Epithelial cell of prostate (primary cell): ENCODE results near the gene MSH3.
"Not testable (repeated sequence)": the region's sequence is repeated elsewhere in the genome, so short reads cannot be mapped to it uniquely, and the experiment has no call there.

Experiments
- DNase-seq: peaks from one replicate; pipeline ENCODE4 v3.0.0-alpha.2; 2011; ENCODE audit warnings: low read depth, low spot score
- H3K27ac ChIP-seq: fragments of 450-650 bp; 2 replicates; pipeline ENCODE4 v1.5.1; 2017; ENCODE audit warnings: mild to moderate bottlenecking

The MSH3 gene

DNA sequence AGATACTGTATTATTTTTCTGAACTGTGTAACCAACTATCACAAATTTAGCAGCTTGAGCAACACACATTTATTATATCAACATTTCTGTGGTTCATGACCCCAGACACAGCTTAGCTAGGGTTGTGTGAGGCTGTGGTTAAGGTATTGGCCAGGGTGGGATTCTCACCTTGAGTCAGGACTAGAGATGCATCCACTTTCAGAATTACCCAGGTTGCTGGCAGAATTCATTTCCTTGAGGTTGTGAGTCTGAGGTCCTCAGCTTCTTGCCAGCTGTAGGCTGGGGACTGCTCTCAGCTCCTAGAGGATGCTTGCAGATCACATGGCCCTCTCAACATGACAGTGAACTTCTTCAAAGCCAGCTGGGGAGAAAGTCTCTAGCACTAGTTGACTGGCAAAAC lies 183.2 kb downstream of the MSH3 start:
- H3K27ac ChIP-seq = no peak overlapping the region
- DNase-seq = no peak

DNA sequence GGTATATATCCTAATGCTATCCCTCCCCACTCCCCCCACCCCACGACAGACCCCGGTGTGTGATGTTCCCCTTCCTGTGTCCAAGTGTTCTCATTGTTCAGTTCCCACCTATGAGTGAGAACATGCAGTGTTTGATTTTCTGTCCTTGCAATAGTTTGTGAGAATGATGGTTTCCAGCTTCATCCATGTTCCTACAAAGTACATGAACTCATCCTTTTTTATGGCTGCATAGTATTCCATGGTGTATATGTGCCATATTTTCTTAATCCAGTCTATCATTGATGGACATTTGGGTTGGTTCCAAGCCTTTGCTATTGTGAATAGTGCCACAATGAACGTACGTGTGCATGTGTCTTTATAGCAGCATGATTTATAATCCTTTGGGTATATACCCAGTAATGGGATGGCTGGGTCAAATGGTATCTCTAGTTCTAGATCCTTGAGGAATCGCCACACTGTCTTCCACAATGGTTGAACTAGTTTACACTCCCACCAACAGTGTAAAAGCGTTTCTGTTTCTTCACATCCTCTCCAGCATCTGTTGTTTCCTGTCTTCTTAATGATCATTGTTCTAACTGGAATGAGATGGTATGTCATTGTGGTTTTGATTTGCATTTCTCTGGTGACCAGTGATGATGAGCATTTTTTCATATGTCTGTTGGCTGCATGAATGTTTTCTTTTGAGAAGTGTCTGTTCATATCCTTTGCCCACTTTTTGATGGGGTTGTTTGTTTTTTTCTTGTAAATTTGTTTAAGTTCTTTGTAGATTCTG lies 186.8 kb downstream of the MSH3 start:
- not testable (repeated sequence) for H3K27ac ChIP-seq, DNase-seq

DNA sequence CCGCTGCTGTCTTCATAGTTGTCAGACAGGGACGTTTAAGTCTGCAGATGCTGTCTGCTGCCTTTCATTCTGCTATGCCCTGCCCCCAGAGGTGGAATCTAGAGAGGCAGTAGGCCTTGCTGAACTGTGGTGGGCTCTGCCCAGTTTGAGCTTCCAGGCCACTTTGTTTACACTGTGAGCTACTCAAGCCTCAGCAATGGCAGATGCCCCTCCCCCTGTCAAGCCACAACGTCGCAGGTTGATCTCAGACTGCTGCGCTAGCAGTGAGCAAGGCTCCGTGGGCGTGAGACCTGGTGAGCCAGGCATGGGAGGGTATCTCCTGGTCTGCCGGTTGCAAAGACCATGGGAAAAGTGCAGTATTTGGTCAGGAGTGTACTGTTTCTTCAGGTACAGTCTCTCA lies 192.0 kb downstream of the MSH3 start:
- not testable (repeated sequence) for H3K27ac ChIP-seq, DNase-seq

GRCh38 chr5:80850168-80850567 lies 195.7 kb downstream of the MSH3 start:
- DNase-seq, H3K27ac ChIP-seq: not testable (repeated sequence)

GRCh38 chr5:80852331-80853245 lies 198.1 kb downstream of the MSH3 start:
- DNase-seq = no peak
- no peak overlapping the region for H3K27ac ChIP-seq

- H3K27ac ChIP-seq = no peak overlapping the region
- no peak for DNase-seq
Observed at GRCh38 chr5:80853413-80853812, 199.0 kb downstream of the MSH3 start.

GRCh38 chr5:80854583-80854982 lies 200.1 kb downstream of the MSH3 start:
- DNase-seq = no peak
- H3K27ac ChIP-seq = no peak overlapping the region

DNA sequence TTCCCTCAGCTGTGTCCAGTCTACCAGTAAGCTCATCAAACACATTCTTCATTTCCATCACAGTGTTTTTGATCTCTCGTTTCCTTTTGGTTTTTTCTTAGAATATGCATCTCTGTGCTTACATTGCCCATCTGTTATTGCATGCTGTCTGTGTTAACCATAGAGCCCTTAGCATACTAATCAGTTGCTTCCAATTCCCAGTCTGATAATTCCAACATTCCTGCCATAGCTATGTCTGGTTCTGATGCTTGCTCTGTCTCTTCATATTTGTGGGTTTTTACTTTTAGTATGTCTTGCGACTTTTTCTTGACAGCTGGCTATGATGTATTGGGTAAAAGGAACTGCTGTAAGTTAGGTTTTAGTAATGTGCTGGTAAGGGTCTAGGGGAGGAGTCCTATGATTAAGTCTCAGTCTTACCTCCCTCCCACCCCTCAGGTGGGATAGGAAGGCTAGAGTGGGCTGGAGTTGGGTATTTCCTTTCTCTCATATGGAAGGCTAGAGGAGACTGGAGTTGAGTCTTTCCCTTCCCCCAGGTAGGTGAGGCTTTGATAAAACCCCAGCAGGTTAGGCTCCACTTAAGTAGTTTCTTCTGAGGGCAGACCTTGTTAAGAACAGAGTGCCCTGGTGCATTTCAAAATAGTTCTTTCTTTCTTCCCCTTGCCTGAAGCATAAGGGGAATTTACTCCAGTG lies 206.6 kb downstream of the MSH3 start:
- no peak for DNase-seq
- H3K27ac ChIP-seq = no peak overlapping the region

GRCh38 chr5:80863708-80864107 lies 209.3 kb downstream of the MSH3 start:
- DNase-seq = no peak
- H3K27ac ChIP-seq = no peak overlapping the region

DNA sequence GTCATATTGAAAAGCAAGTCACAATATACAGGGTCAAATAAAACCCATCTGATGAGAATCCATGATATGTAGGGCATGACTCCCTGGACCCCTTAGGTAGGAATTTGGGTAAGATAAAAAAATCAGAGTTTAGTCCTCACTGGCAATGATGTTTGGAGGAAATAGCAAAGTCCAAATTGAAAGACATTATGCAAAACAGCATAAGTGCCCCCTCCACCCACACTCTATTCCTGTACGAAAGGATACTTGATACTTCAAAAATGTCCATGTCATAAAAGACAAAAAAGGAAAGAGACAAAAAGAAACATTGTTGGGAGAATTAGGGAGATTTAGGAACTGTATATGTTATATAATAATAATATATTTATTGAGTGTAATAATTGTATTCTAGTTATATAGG lies 209.7 kb downstream of the MSH3 start:
- no peak for DNase-seq
- no peak overlapping the region for H3K27ac ChIP-seq

DNA sequence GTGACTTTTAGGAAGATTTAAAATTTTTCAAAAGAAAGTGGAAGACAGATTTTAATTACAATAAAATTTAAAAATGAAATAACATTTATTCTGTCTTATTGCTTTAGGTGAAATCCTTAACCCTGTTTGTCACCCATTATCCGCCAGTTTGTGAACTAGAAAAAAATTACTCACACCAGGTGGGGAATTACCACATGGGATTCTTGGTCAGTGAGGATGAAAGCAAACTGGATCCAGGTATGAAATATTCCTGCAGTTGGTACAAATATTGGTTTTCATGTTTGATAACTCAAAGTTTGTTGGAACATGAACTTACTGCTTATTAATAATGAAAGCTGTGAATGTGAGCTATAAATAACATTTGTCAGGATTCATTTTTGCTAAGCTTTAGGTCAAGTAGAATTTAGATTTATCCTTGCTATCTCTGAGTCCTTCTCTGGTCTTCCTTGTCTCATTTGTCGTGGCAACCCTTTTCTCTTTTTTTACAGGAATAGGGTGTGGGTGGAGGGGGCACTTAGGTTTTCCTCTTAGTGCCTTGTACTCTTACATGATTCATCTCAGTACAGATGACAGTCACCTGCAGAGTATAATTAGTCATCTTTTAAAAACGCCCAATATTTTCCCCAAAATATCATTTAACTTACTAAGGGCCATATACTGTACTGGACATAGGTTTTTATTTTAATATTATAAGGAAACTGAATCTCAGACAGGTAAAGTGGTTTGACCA lies 210.4 kb downstream of the MSH3 start:
- no peak overlapping the region for H3K27ac ChIP-seq
- no peak for DNase-seq

DNA sequence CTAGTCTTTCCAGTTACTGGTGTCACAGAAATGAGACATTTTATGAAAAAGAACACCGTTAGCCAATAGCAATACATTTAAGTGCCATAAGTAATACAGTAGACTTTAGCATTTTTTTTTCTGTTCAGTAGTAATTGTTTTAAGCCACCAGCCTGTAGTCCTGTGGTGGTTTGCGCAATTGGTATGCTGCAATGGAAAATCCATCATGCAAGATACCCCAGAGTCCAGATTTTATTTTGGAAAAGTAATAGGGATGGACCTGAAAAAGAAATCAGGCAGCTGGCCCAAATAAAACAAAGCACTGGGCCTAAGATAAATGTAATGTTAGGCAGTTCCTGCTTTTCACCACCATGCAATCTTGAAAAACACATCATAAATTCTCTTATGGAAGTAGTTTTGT lies 211.1 kb downstream of the MSH3 start:
- H3K27ac ChIP-seq = no peak overlapping the region
- no peak for DNase-seq

DNA sequence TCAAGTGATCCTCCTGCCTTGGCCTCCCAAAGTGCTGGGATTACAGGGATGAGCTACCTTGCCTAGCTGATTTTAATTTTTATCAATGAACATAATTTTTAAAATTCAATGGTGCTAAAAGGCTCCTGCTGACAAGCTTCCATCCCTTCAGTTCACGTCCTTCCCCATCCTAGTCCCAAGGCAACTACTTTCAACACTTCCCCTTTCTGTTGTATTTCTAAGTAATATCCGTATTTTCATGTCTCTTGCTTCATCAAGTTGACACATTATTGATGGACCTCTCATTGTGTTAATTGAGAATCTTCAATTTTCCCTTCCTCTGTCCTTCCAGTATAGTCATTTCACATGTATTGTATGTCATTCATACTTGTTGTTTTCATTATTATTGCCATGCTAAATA lies 211.9 kb downstream of the MSH3 start:
- DNase-seq = no peak
- no peak overlapping the region for H3K27ac ChIP-seq

DNA sequence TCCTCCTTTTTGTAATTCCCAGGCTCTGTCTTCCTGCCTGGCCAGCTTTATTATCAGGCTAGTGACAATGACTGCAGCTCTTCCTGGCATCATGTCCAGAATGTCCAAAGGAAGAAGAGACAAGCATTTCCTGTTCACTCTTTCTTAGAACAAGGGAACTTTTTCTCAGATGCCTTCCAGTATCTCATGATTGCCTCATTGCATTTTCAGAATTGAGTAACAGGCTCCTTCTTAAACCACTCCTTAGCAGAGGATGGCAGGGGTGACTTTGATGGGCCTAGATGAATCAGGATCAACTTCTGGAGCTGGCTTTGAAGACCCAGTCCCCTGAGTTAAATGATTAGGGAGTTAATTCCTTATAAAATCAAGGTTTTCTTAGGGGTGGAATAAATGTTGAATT lies 212.8 kb downstream of the MSH3 start:
- DNase-seq = no peak
- H3K27ac ChIP-seq = no peak overlapping the region

- no peak for DNase-seq
- H3K27ac ChIP-seq = no peak overlapping the region
Observed at GRCh38 chr5:80870442-80870841, 216.0 kb downstream of the MSH3 start.

GRCh38 chr5:80871541-80871961 lies 217.1 kb downstream of the MSH3 start:
- no peak overlapping the region for H3K27ac ChIP-seq

DNA sequence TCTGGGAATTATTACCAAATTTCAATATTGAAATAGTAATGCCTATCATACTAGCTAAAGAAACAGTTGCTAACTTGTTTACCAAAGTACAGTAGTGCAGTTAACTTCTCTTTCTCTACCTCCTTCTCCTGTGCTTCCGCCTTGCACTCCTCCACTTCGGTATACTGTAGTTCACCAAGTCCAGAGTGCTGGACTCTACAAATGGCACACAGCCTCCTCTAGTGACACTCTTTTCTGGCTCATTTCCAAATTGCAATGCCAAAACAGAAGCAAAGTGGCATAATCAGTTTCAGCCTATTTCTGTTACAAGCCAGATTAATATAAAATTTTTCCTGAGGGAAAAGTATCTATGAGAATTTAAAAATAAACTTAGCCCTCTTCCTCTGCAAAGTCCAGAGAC lies 219.7 kb downstream of the MSH3 start:
- no peak overlapping the region for H3K27ac ChIP-seq

More at GRCh38 chr5:80871541-80871961, 217.1 kb downstream of the MSH3 start:
- DNase-seq = no peak

DNA sequence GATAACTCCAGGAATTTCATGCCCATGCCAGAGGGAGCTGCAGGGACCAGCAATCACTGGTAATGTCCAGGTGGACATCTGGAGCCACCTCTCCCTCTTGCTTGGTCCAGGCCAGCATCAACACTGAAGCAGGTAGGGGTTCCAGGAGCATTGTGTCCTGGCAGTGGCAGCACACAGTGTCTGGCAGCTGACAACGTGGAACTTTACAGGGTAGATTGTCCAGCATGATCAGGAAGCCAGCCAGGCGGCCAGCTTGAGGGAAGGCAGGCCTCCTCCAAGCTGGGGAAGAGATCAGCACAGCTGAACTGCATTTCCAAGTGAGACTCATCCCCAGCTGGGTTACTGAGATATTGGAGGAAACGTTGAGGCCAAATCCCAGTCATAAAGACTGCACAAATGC lies 223.1 kb downstream of the MSH3 start:
- H3K27ac ChIP-seq = no peak overlapping the region
- DNase-seq = no peak

More for the DNA sequence above, 219.7 kb downstream of the MSH3 start:
- no peak for DNase-seq

DNA sequence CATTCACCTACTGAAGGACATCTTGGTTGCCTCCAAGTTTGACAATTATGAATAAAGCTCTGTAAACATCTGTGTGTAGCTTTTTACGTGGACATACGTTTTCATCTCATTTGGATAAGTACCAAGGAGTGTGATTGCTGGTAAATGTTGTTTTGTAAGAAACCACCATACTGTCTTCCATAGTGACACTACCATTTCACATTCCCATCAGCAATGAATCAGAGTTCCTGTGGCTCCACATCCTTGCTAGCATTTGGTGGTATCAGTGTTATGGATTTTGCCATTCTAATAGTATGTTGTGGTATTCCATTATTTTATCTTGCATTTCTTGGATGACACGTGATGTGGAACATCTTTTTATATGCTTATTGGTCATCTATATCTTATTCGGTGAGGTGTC lies 227.3 kb downstream of the MSH3 start:
- DNase-seq = no peak
- no peak overlapping the region for H3K27ac ChIP-seq

DNA sequence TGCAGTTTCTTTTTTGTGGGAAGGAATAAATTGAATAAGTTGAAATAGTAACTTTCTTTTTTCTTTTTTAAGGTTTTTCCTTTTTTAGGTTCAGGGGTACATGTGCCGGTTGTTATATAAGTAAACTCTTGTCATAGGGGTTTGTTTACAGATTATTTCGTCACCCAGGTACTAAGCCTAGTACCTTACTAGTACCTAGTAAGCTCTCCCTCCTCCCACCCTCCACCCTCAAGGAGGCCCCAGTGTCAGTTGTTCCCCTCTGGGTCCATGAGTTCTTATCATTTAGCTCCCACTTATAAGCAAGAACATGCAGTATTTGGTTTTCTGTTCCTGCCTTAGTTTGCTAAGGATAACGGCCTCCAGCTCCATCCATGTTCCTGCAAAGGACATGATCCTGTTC lies 228.9 kb downstream of the MSH3 start:
- not testable (repeated sequence) for H3K27ac ChIP-seq, DNase-seq
